ENCODE results near the gene ESYT1. TPM values are rescaled to one million over a fixed set of nuclear protein-coding genes. Genes with fewer than 3 reads are reported as not detected.

Gene ESYT1
- total RNA-seq, 4 donors from 2014 or later: 51.2 to 84.1 (median 64.9) TPM

GRCh38 chr12:56080556-56081138, 47.4 kb upstream of the ESYT1 start:
- TF ChIP-seq POLR2A (IDR thresholded peaks at IDR 0.05) (no peak), CTCF (IDR thresholded peaks at IDR 0.05) (no peak)
- no peak for DNase-seq (ENCODE audit: low spot score in 2 of 2)
- 15 to 18% methylated on average over 16 to 20 of the region's 20 CpGs for WGBS, 2 donors
- intact Hi-C loops (cut with DNase I; ENCODE audit: low total_unique reads): no loop called here
- H3K4me3 ChIP-seq (ENCODE audit: low read depth, poor library complexity, severe bottlenecking): peak overlapping the region; percentile 50

GRCh38 chr12:56081393-56082347, 46.4 kb upstream of the ESYT1 start:
- WGBS, 2 donors: 35 to 66% methylated on average over 6 of the region's 6 CpGs
- no peak for DNase-seq (ENCODE audit: low spot score in 2 of 2)
- peak in 1 of 3 donors; percentile 81 for TF ChIP-seq CTCF (IDR thresholded peaks at IDR 0.05)
- TF ChIP-seq POLR2A (IDR thresholded peaks at IDR 0.05): no peak
- peak overlapping the region; percentile 50 for H3K4me3 ChIP-seq (ENCODE audit: low read depth, poor library complexity, severe bottlenecking)
- intact Hi-C loops (cut with DNase I; ENCODE audit: low total_unique reads): no loop called here

DNA sequence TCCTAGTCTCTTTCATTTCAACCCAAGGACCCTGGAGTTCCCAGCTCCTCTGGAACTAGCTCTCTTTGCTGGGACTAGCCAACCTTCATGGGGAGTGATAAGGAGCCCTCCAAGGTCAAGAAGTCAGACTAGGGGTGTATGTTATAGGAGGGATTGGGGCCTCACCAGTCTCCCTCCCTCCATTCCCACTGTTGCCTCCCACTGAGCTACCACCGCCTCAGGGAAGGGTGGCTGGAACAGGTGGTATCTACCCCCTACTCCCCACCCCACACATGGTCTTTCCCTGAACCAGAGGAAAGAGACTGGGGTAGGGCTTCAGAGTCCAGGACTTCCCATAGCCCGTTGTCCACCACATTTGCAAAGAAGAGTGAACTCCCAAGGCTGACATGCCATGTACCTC, 45.7 kb upstream of the ESYT1 start:
- DNase-seq (ENCODE audit: low spot score in 2 of 2): no peak
- TF ChIP-seq POLR2A (IDR thresholded peaks at IDR 0.05) (no peak), CTCF (IDR thresholded peaks at IDR 0.05) (no peak)
- intact Hi-C loops (cut with DNase I; ENCODE audit: low total_unique reads): no loop called here
- H3K4me3 ChIP-seq (ENCODE audit: low read depth, poor library complexity, severe bottlenecking): no peak overlapping the region
- 77 to 91% methylated on average over 2 of the region's 2 CpGs for WGBS, 2 donors

GRCh38 chr12:56082967-56083366, 45.1 kb upstream of the ESYT1 start:
- no peak overlapping the region for H3K4me3 ChIP-seq (ENCODE audit: low read depth, poor library complexity, severe bottlenecking)
- WGBS, 2 donors: 47 to 54% methylated on average over 3 of the region's 3 CpGs
- TF ChIP-seq POLR2A (IDR thresholded peaks at IDR 0.05) (no peak), CTCF (IDR thresholded peaks at IDR 0.05) (no peak)
- no peak for DNase-seq (ENCODE audit: low spot score in 2 of 2)
- intact Hi-C loops (cut with DNase I; ENCODE audit: low total_unique reads): no loop called here

DNA sequence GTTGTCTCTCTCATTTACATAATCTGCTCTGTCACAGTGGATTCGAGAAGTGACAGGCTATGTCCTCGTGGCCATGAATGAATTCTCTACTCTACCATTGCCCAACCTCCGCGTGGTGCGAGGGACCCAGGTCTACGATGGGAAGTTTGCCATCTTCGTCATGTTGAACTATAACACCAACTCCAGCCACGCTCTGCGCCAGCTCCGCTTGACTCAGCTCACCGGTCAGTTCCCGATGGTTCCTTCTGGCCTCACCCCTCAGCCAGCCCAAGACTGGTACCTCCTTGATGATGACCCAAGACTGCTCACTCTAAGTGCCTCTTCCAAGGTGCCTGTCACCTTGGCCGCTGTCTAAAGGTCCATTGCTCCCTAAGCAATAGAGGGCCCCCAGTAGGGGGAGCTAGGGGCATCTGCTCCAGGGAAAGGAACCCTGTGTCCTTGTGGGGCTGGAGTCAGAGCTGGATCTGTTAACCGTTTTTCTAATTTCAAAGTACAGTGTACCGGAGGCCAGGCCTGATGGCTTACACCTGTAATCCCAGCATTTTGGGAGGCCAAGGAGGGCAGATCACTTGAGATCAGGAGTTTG, 43.0 kb upstream of the ESYT1 start:
- DNase-seq (ENCODE audit: low spot score in 2 of 2): no peak
- WGBS, 2 donors: 85 to 92% methylated on average over 15 of the region's 15 CpGs
- TF ChIP-seq POLR2A (IDR thresholded peaks at IDR 0.05): no peak
- TF ChIP-seq CTCF (IDR thresholded peaks at IDR 0.05): no peak
- no peak overlapping the region for H3K4me3 ChIP-seq (ENCODE audit: low read depth, poor library complexity, severe bottlenecking)
- intact Hi-C loops (cut with DNase I; ENCODE audit: low total_unique reads): no loop called here

Data from lower leg skin (tissue), 4 donors.